ENCODE data around the gene ATP6V0B. TPM values are rescaled to one million over a fixed set of nuclear protein-coding genes. Genes with fewer than 3 reads are reported as not detected.
A peak's percentile ranks its signal among the peaks of the same experiment; 100 is the strongest.

ATP6V0B gene
- total RNA-seq, 2 donors from 2014 or later, result 183 to 270 TPM

- no peak overlapping the region for H3K4me3 ChIP-seq
- H3K27me3 ChIP-seq, result no peaks in the 10 kb centered on the region
- H3K9me3 ChIP-seq, result no peaks in the 10 kb centered on the region
- H3K36me3 ChIP-seq, result no peaks in the 10 kb centered on the region
- DNase-seq, result no peak
- peaks cover 31% of the 10 kb centered on the region for H3K4me1 ChIP-seq
- intact Hi-C loops (cut with DNase I), result no loop called here
- H3K9ac ChIP-seq (ENCODE audit: low read depth in 2 of 2, low read length in 2 of 2), result no peak overlapping the region
- TF ChIP-seq, protein P1, sequence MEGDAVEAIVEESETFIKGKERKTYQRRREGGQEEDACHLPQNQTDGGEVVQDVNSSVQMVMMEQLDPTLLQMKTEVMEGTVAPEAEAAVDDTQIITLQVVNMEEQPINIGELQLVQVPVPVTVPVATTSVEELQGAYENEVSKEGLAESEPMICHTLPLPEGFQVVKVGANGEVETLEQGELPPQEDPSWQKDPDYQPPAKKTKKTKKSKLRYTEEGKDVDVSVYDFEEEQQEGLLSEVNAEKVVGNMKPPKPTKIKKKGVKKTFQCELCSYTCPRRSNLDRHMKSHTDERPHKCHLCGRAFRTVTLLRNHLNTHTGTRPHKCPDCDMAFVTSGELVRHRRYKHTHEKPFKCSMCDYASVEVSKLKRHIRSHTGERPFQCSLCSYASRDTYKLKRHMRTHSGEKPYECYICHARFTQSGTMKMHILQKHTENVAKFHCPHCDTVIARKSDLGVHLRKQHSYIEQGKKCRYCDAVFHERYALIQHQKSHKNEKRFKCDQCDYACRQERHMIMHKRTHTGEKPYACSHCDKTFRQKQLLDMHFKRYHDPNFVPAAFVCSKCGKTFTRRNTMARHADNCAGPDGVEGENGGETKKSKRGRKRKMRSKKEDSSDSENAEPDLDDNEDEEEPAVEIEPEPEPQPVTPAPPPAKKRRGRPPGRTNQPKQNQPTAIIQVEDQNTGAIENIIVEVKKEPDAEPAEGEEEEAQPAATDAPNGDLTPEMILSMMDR (IDR thresholded peaks at IDR 0.05), result no peak
- H3K27ac ChIP-seq, result no peak overlapping the region
Measured at GRCh38 chr1:43977376-43978263, 2.9 kb downstream of the ATP6V0B start.

GRCh38 chr1:43978264-43978550 lies 3.4 kb downstream of the ATP6V0B start:
- no peaks in the 10 kb centered on the region for H3K9me3 ChIP-seq
- intact Hi-C loops (cut with DNase I), result no loop called here
- DNase-seq, result no peak
- no peaks in the 10 kb centered on the region for H3K36me3 ChIP-seq
- no peak overlapping the region for H3K27ac ChIP-seq
- H3K9ac ChIP-seq (ENCODE audit: low read depth in 2 of 2, low read length in 2 of 2), result peak overlapping the region in 1 of 2 donors; percentile 76
- H3K27me3 ChIP-seq, result no peaks in the 10 kb centered on the region
- H3K4me1 ChIP-seq, result peaks cover 31% of the 10 kb centered on the region
- H3K4me3 ChIP-seq, result no peak overlapping the region
- TF ChIP-seq, protein P1 (IDR thresholded peaks at IDR 0.05), result no peak

GRCh38 chr1:43978551-43979260 lies 3.9 kb downstream of the ATP6V0B start, which contains the start of gene B4GALT2:
Gene B4GALT2, plus strand, starts transcription at chr1:43979210. Its CDS starts 1,951 bp downstream, at chr1:43981161.
- no peaks in the 10 kb centered on the region for H3K36me3 ChIP-seq
- peaks cover 31% of the 10 kb centered on the region for H3K4me1 ChIP-seq

DNA sequence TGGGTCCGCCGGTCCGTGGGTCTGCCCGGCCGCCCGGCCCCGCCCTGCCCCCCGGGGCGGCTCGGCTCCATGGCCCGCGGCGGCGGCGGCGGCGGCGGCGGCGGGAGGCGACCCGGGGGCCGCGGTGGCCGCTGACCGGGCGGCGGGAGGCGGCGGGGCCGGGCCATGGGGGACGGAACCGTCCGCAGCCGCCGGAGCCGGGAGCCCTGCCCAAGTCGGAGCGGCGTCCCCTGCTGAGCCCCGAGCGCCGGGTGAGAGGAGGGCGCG lies 4.4 kb downstream of the ATP6V0B start:
- DNase-seq, result no peak
- peak overlapping the region; percentile 53 for H3K27ac ChIP-seq
- H3K4me3 ChIP-seq, result peak overlapping the region; percentile 72
- intact Hi-C loops (cut with DNase I), result no loop called here
- no peaks in the 10 kb centered on the region for H3K27me3 ChIP-seq
- peak overlapping the region in 1 of 2 donors; percentile 73 for H3K9ac ChIP-seq (ENCODE audit: low read depth in 2 of 2, low read length in 2 of 2)
- TF ChIP-seq, protein P1 (IDR thresholded peaks at IDR 0.05), result no peak
- no peaks in the 10 kb centered on the region for H3K9me3 ChIP-seq
- H3K36me3 ChIP-seq, result no peaks in the 10 kb centered on the region
- peaks cover 31% of the 10 kb centered on the region for H3K4me1 ChIP-seq

More at GRCh38 chr1:43978551-43979260, 3.9 kb downstream of the ATP6V0B start, which contains the start of gene B4GALT2:
- Histone ChIP-seq H3K27ac (peak within 1 kb of the TSS; percentile 53), H3K4me3 (peak within 1 kb of the TSS; percentile 72), H3K27me3 (no peaks in the 10 kb centered on the region), H3K9me3 (no peaks in the 10 kb centered on the region), H3K9ac (ENCODE audit: low read depth in 2 of 2, low read length in 2 of 2) (peak within 1 kb of the TSS; percentile 76 to 87)
- DNase-seq, result peak; percentile 54
- TF ChIP-seq, protein P1 (IDR thresholded peaks at IDR 0.05), result no peak
- intact Hi-C loops (cut with DNase I), result no loop called here

DNA sequence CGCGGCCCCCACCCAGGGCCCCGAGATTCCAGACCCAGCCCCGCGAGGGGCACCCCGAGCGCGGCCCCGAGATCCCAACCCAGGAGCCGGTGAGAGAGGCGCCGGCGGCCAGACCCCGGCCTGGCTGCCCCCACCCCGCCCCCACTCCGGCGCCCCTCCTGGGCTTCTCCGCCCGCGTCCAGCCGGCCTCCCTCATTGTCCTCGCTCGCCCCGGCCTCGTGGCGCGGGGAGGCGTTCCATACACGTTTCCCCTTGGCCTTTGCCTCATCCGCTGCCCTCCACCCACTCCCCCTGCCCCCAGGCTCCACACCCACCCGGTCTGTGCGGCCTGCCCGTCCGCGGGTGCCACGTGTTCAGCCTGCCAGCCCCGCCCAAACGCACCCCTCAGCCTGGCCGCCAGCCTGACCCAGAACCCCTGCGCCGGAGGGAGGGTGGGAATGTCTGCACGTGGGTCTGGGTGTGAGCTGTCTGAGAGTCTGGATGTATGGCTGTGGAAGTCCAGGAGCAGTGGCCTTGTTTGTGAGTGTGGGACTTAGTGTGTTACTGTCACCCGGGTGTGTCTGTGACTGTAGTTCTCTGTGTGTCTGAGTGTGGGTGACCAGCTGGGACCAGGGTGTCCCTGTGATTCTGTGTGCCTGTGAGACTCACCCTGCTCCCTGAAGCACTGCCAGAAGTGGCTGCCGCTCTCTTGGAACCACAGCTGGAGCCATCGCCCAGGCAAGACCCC lies 4.9 kb downstream of the ATP6V0B start:
- no peaks in the 10 kb centered on the region for H3K9me3 ChIP-seq
- peak overlapping the region; percentile 72 to 73 for H3K9ac ChIP-seq (ENCODE audit: low read depth in 2 of 2, low read length in 2 of 2)
- no peaks in the 10 kb centered on the region for H3K27me3 ChIP-seq
- H3K36me3 ChIP-seq, result no peaks in the 10 kb centered on the region
- intact Hi-C loops (cut with DNase I), result no loop called here
- peaks cover 31% of the 10 kb centered on the region for H3K4me1 ChIP-seq
- peak overlapping the region; percentile 72 for H3K4me3 ChIP-seq
- H3K27ac ChIP-seq, result peak overlapping the region; percentile 53
- DNase-seq, result peak; percentile 83
- TF ChIP-seq, protein P1 (IDR thresholded peaks at IDR 0.05), result no peak
